GM21515 (cell line): ENCODE measurements around the gene CERKL.
A peak's percentile ranks its signal among the peaks of the same experiment; 100 is the strongest.

Source experiments
- ATAC-seq: cut with Tn5 transposase; IDR thresholded peaks from one replicate; pipeline ENCODE4 v1.9.1; 2021; ENCODE audit not compliant: unreplicated experiment

CERKL gene

DNA sequence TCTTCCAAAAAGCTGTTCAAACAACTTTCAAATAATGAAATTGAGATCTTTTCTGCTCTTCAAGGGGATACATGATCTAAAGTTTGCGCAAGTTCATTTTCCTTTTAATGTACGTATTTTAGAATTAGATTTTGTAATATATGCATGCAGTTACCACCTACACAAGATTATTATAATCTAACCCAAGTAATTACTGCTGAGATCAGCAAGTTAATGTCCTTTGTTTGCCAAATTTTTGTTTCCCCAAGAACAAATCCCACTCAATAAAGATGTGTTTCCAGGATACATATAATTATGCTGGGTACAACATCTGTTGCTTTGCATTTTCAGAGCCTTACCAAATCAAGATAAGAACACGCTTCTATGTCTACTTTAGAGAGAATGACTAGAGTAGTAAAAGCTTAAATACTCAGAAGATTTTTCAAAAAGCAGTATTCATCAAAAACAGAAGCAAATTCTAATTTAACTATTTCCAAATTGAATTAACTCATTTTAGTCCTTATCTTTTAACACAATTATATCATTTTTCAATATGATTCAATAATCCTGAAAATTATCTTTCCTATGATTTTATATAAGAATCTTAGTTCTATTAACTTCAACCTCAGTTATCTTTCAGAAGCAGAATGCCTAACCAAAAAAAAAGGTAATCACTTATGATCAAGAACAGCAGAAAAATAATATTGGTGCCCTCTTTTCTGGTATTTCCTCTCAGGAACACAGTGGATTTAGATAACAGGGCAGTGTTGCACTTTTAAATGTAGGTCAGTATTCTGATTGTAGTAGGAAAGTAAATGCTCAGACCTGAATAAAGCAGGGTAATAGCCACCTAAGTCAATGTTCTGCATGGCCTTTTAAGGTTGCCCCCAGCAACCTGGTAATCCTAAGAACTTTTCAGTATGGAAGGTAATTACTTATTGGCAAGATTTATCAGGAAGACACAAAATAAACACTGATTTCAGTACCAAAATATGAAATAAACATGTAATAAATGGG, 28.0 kb downstream of the CERKL start:
- no peak for ATAC-seq

DNA sequence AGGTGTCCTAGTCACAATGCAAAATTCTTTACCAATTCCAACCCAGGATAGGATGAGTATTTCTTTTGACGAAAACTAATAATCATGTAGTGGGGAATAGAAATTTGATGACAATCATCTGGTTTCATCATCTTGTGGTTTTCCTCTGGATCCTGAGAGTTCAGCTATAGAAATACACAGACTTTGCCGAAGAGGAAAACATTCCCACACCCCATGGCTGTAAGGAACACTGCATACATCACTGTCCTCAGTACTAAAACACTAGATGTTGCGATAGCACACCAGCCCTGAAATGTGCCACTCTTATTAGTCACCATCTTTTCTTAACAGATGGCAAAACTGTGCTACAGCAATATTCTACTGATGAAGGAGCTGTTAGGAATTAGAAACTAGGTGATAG, 29.4 kb downstream of the CERKL start:
- ATAC-seq: no peak

DNA sequence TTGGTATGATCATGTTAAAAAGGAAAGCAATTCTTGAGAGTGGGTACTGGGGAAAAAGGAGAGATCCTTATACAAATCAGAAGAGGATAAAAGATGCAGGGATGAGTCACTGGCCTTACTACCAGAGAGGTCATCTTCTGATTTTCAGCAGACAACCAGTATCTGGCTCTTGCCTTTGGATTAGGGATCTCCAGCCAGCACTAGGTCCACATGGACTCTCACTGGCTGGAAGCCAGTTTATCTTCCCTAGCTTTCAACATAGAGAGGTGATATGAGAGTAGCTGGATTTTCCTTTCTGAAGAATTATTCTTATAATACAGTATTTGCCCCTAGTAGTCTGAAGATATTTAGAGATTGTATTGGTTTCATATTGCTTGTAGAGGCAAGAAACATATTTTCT, 30.2 kb downstream of the CERKL start:
- ATAC-seq: no peak

DNA sequence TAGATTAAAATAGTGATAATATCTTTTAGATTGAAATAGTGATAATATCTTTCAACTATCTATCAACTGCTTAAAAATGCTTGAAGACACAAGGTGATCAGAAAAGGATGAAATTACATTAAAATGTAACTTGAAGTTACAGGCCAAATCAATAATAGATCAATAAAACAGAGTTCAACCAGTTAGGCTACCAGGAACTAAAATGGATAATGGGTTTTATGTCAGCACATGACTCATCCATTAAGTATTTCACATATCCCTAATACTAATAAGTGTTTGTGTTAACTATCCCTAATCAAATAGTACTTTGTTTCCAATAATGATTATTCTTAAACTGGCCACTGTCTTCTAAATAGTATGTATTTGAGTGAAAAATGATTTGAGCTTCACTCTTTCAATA, 33.7 kb downstream of the CERKL start:
- no peak for ATAC-seq

DNA sequence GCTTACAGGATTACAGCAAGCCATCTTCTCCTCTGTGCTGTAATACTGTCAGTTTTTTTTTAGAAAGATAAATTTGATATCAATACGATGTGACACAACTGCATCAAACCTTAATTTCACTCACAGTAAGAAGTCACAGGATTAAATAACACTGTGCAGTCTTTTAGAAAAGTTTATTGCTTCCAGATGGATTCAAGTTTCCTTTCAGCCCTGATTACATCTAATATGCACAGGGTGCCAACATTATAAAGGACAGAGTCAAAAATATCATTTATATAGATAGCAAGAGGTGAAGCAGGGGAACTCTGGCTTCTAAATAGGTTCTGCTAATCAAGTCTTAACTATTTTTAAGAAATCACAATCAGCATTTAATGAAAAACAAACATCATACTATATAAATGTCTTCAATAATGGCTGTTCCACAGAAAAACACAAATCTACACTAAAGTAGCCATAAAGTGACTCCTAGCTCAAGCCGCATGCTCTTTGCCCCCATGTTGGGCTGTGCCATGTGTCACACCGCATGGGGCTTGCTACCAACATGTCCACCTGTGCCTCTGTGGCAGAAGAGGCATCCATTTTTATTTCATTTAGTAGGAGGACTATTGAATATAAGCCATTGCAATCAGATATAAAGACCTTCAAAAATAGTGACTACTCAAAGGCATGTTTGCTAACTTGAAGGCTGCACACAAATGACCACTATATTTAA, 35.0 kb downstream of the CERKL start:
- no peak for ATAC-seq

DNA sequence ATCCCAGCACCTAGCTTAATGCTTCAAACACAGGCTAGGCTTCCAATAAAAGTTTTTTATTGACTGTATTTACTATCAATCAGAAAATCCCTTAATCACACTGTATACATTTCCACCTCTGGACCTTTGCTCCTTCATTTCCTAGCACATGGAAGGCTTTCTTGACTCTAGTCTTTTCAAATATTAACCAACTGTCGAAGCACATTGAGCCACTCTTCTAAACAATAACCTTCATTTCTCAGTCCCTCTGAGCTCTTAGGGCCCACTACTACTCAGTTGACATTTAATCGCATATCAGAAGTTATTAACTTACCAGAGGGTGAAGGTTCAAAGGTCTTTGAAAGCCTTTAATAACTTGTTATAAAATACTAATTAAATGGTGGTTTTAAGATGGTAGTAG, 37.4 kb downstream of the CERKL start:
- ATAC-seq: no peak

DNA sequence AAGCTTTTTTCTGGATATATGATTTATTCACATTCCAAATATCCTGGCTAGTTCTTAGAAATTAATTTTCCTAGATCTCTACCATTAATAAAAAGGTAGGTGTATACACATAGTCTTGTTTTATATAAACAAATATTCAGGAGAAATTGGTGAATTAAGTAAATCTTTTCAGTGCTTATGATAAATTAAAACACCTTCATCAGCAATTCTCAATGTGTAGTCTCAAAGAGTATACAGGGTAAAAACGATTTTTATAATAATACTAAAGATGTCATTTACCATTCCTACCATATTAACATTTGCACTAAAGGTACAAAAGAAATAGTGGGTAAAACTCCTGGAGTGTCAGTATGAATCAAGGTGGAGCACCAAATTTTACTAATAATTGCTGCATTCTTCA, 40.2 kb downstream of the CERKL start:
- no peak for ATAC-seq

DNA sequence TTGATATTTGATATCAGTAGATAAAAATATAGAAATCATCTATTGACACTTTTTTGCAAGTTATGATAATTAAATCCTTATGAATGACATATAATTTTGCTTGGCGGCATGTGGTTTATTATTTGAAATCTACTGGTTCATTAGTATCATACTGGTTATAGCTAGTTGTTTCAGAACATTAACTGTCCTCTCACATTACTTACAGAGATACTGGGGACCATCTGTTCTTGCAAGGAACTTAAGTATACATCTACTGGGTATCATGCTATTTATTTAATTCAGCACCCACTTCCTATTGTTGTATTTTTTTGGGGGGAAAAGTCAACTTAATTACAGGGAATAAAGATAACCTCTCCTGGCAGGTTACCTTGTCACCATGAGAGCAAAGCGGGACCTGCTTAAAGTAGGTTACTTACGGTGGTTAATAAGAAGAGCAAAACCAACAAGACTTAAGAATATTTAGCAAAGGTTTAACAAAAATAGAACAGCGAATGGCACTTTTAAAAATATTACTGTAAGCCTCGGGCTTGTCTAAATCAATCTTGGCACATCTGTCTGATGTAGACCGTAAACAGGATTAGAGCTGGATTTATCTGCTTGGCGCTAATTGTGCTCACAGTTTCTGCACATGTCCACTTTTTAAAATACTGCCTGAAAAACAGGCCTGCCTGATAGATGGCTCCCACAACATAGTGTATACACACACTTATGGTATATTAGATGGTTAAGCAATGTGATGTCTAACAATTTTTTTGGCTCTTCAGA, 41.8 kb downstream of the CERKL start:
- ATAC-seq: no peak

DNA sequence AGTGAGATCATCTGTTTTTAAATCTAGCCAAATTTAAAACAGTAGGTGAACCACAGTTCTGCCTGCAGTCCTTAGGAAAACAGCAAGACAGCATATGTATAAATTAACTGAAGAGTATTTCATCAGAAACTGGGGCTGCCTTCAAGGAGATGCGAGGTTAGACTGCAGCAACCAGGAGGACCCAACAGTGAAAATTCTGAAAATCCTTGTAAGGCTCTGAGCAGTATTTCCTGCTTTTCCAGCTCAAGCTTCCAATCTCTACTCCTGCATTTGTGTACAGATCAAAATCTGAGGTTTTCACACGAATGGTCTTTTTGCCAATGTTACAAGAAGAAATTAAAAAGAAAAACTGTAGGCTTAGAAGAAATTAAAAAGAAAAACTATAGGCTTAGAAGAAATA, 43.7 kb downstream of the CERKL start:
- ATAC-seq: no peak

DNA sequence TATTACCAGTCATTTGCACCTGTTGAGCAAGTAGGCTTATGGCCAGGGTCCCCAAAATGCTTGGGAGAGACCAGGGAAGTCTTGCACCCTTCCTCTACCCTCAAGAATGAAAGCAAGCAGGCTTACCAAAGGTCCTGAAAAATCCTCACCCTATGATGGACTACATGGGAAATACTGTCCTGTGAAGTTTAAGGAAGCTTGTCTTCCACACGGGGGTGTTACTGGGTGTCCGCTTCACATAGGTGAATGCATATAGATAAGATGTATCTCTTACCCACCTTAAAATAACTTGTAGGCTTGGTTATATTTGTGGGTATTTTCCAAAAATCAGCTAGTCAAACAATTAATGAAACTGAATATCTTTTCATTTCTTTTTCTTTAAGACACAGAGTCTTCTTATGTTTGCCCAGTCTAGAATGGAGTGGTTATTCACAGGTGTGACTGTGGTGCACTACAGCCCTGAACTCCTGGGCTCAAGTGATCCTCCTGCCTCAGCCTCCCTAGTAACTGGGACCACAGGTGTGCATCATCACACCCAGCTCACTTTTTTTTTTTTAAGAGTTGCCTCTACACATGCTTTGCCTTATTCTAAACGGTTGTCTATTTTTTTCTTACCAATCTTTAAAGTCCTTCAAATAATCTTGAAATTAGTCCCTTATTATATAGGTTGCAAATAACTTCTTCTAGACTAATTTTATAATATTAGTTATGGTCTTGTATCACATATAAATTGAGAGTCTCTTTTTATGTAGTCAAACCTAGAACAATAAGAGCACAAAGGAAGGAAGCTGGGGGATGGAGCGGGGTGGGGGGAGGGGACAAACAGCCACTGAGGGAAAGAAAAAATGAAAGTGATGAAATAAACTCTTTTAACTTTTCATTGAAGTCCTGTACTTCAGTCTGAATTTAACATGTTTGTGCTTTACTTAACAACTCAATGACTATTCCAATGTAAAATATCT, 49.0 kb downstream of the CERKL start:
- no peak for ATAC-seq

DNA sequence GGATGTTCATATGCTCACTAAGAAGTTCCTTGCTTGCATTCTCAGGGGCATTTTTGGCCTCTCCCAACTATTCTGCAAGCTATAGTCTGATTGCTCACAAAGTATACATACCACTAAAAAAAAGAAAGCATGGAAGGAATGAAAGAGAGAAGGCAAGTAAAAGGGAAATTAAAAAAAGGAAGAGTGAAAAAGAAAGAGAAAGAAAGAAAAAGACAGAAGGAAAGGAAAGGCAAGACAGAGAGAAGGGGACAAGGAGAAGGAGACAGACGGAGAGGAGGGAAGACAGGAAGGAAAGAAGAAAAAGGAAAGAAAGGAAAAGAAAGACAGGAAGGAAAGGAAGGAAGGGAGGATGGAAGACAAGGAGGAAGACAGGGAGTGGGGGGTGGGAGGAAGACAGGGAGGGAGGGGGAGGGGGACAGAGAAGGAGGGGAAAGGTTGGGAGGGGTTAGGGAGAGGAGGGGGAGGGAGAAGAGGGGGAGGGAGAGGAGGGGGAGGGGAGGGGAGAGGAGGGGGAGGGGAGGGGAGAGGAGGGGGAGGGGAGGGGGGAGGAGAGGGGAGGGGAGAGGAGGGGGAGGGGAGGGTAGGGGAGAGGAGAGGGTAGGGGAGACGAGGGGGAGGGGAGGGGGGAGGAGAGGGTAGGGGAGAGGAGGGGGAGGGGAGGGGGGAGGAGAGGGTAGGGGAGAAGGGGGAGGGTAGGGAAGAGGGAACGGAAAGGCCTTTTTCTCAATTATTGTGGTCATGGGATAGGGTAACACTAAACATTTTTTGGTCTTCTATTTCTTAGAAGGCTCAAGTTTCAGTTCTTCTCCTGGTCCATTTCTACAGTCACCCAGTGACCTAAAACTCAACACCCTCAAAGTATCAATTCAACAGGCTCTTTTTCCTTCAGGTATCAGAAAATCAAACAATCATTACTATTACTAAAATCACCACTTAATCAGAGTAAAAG, 50.7 kb downstream of the CERKL start:
- ATAC-seq: no peak

DNA sequence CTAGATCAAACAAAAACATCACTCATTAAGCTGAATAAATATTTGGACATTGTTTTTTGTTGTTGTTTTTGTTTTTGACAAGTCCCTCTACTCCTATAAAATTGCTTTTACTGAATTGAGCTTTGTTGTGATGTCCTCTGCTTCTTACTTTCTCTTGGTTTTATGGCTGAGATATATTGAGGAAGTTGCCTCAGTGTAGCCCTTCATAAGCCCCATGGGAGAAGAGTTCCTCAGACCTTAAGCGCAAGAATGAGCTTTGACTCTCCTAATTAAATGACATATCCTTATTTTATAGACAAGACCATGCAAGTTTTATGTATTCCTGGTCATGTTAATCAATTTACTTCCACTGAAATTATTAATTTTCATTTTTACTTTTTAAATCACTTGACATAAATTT, 54.9 kb downstream of the CERKL start:
- ATAC-seq: no peak

DNA sequence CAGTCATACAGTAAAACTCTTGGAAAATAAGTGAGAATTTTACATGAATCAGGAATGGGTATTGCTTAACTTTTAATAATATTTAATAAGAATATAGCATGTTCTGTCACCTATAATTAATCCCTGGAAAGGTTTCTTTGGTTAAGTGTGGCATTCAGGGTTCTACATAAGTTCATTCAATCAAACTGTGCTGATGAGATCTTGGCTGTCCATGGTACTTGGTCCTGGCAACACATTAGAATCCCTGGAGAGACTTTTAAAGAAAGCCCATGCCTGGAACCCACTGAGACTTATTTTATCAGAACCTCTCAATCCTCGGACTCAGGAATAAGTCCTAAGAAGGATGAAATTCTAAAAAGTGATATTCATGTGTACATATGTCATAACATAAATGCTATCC, 60.3 kb downstream of the CERKL start:
- no peak for ATAC-seq

DNA sequence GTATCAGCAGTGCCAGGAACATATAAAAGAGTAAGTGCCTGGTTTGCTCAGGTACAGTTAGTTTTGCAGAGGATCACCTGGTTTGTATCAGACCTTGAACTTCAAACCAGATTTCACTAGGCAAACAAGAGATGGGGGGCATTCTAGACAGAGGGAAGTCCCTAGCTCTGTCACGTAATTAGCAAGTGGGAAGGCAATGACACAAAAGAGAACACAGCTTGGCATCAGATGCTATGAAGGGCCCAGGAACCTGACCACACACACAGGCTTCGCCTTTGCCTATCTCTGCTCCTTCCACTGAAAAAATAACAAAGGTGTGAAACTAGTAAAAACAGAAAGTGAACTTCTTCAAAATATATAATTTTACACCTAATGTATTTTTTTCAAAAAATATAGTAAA, 62.6 kb downstream of the CERKL start:
- no peak for ATAC-seq

DNA sequence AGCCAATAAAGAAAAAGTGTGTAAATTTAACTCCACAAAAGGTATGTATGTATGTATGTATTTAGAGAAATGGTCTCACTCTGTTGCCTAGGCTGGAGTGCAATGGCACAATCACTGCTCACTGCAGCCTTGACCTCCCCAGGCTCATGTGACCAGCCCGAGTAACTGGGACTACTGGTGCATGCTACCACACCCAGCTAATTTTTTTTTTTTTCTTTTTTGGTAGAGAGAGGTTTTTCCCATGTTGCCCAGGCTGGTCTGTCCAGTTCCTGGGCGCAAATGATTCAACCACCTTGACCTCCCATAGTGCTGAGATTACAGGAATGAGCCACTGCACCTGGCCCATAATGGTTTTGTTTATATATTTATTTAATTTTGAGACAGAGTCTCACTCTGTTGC, 67.1 kb downstream of the CERKL start:
- no peak for ATAC-seq

DNA sequence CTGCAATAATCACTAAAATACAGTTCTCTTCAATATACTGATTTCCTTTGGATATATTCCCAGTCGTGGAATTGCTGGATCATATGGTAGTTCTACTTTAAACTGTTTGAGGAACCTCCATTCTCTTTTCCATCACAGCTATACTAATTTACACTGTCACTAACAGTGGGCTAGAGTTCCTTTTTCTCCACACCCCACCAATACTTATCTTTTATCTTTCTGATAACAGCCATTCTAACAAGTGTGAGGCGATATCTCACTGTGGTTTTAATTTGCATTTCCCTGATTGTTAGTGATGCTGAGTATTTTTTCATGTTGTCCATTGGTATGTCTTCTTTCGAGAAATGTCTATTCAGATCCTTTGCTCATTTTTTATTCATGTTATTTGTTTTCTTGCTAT, 68.4 kb downstream of the CERKL start:
- ATAC-seq: no peak

DNA sequence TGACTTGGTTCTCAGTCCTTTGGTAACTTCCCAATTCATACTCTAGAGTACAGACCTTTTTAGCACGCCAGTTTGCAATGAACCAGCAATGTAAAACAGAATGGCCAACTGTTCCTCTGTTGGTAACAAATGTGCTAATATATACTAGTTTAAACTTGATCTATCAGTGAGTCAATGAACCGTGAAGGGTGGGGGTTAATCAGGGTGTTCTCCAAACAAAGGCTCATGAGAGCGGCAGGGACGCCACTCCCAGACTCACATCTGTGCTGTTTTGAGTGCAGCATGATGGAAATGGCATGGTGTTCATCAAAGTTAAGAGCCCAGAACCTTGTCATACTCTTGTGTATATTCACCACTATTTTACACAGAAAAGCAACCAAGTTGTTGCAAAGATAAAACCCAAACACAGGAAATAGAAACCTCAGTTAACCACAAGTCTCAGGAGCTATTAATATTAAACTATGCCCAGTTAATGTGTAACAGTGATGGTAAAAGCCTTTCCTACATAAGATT, 70.3 kb downstream of the CERKL start:
- peak; percentile 95 for ATAC-seq

DNA sequence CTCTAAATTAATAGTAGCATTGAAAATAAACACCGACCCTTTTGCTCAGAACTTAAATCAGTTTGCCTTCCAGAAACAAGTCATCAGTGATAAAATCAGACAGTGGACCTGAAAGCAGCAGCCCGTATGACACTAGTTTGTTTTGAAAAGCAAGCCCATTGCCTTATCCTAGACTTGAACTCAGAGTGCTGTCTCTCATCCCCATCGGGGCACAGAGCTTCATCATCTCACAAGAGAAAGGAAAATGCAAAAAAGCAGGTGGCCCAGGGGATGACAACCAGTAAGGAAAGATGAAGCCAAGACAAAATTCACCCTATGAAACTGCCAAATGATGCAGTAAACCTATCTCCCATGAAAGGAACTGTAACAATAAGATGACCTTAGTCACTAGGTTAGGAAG, 71.2 kb downstream of the CERKL start:
- ATAC-seq: no peak

DNA sequence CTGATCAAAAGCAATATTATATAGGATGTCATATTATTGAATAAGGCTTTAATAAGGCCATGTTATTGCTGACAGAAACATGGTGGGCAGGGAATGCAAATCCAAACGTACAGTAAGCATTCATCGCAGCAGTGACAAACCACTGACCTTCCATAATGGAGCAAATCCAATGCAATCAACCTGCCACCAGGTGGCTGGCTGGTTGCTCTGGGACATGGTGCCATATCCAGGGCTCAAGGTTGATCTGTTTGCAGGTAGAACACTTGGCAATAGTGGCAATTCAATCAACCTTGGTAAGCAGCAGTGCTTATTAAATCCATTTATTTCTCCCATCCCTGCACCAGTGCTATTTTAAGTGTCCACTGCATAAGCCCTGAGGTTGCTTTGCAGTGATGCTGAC, 75.4 kb downstream of the CERKL start:
- ATAC-seq: no peak
